NK-92 (cell line): Measurements from ENCODE around the gene GLI3.
"Not testable (repeated sequence)": the region's sequence is repeated elsewhere in the genome, so short reads cannot be mapped to it uniquely, and the experiment has no call there.

Experiments
- DNase-seq: peaks from one replicate; lab custom pipeline; 2025; ENCODE audit not compliant: unreplicated experiment; lab: John Stamatoyannopoulos, UW

The GLI3 gene

GRCh38 chr7:42212541-42213090 lies 24.4 kb downstream of the GLI3 start:
- DNase-seq: no peak

- DNase-seq: no peak
These were observed 25.1 kb downstream of the GLI3 start for GRCh38 chr7:42211938-42212337.

- no peak for DNase-seq
These were observed 26.2 kb downstream of the GLI3 start for GRCh38 chr7:42210779-42211178.

- DNase-seq: no peak
These were observed 26.7 kb downstream of the GLI3 start for GRCh38 chr7:42210333-42210732.

- not testable (repeated sequence) for DNase-seq
These were observed 27.9 kb downstream of the GLI3 start for GRCh38 chr7:42209085-42209484.

GRCh38 chr7:42208572-42208971 lies 28.4 kb downstream of the GLI3 start:
- DNase-seq: no peak

GRCh38 chr7:42207420-42207819 lies 29.6 kb downstream of the GLI3 start:
- no peak for DNase-seq

- DNase-seq: no peak
These were observed 33.7 kb downstream of the GLI3 start for GRCh38 chr7:42203336-42203735.

GRCh38 chr7:42202601-42203000 lies 34.4 kb downstream of the GLI3 start:
- no peak for DNase-seq

GRCh38 chr7:42198974-42199668 lies 37.9 kb downstream of the GLI3 start:
- no peak for DNase-seq

GRCh38 chr7:42198296-42198695 lies 38.7 kb downstream of the GLI3 start:
- DNase-seq: no peak

GRCh38 chr7:42197451-42197850 lies 39.6 kb downstream of the GLI3 start:
- no peak for DNase-seq

GRCh38 chr7:42194238-42194637 lies 42.8 kb downstream of the GLI3 start:
- no peak for DNase-seq

GRCh38 chr7:42193471-42194129 lies 43.4 kb downstream of the GLI3 start:
- DNase-seq: no peak

- no peak for DNase-seq
These were observed 44.1 kb downstream of the GLI3 start for GRCh38 chr7:42192851-42193461.

- DNase-seq: no peak
These were observed 44.9 kb downstream of the GLI3 start for GRCh38 chr7:42192066-42192465.

- no peak for DNase-seq
These were observed 47.5 kb downstream of the GLI3 start for GRCh38 chr7:42189535-42189934.

- no peak for DNase-seq
These were observed 50.9 kb downstream of the GLI3 start for GRCh38 chr7:42186151-42186550.

- DNase-seq: no peak
These were observed 51.3 kb downstream of the GLI3 start for GRCh38 chr7:42185726-42186125.

- DNase-seq: no peak
These were observed 53.5 kb downstream of the GLI3 start for GRCh38 chr7:42183547-42183946.

GRCh38 chr7:42181566-42181965 lies 55.4 kb downstream of the GLI3 start:
- no peak for DNase-seq

GRCh38 chr7:42180806-42181205 lies 56.2 kb downstream of the GLI3 start:
- DNase-seq: no peak
